ENCODE measurements around the gene SIGLEC11. TPM values are rescaled to one million over a fixed set of nuclear protein-coding genes. Genes with fewer than 3 reads are reported as not detected.
A peak's percentile ranks its signal among the peaks of the same experiment; 100 is the strongest.

The SIGLEC11 gene
- total and polyA plus RNA-seq, 2 of the 13 experiments (the other 11 are each of a cell fraction or from before 2014, with no cell fraction given): not detected

GRCh38 chr19:49954933-49955332, 6.0 kb downstream of the SIGLEC11 start:
- Histone ChIP-seq H2AFZ (ENCODE audit: low read length) (no peak overlapping the region), H3K9me3 (ENCODE audit: low read length) (no peaks in the 10 kb centered on the region), H3K27me3 (ENCODE audit: control insufficient read depth in 1 of 2, insufficient read depth in 2 of 2, low read length in 2 of 2) (peaks cover 0 to 31% of the 10 kb centered on the region in 2 experiments; a peak in 3 of 5 replicates), H3K4me1 (ENCODE audit: insufficient read depth, low read length) (peaks cover 64% of the 10 kb centered on the region), H3K27ac (ENCODE audit: extremely low read length, insufficient read depth, low read length) (no peak overlapping the region), H3K36me3 (replicated peaks in 1 of 2; ENCODE audit: control insufficient read depth in 1 of 2, insufficient read depth in 2 of 2, low read length in 2 of 2) (no peaks in the 10 kb centered on the region), H3K9ac (ENCODE audit: insufficient read depth, low read depth, low read length) (no peak overlapping the region), H3K4me2 (ENCODE audit: low read depth, low read length) (no peak overlapping the region), H4K20me1 (ENCODE audit: insufficient read depth, low read length) (no peaks in the 10 kb centered on the region), H3K79me2 (ENCODE audit: insufficient read depth, low read length) (no peaks in the 10 kb centered on the region), H3K4me3 (replicated peaks in 1 of 3; ENCODE audit: insufficient read depth in 1 of 3, low read depth in 2 of 3, low read length in 3 of 3) (no peak overlapping the region)
- ChIA-PET CTCF (ENCODE audit: low intra/inter-chr PET ratio, low total read pairs) (no interaction called here), POLR2A (interaction anchor here (1.3 to 2.9 kb wide), 2 partner anchors 21 to 26 kb away, joined by 4 to 17 read pairs; partner anchors contain the start of genes ATF5 and NUP62)
- intact Hi-C loops (cut with micrococcal nuclease; ENCODE audit: unreplicated experiment) (no loop called here), in situ Hi-C loops (cut with HindIII; ENCODE audit: extremely low pct_ligation_motif_present, low pct_unique_long_range_greater_than_20kb) (no loop called here)
- no TSS peak for BruUV-seq (replicated peaks)
- no peak for ATAC-seq
- no peak for DNase-seq (ENCODE audit: low spot score)
- peak; percentile 79 for TF ChIP-seq GFI1 (CRISPR knock-in tag; IDR thresholded peaks at IDR 0.05; ENCODE audit: borderline replicate concordance)
- no peak for TF ChIP-seq ZNF766 (CRISPR knock-in tag; IDR thresholded peaks at IDR 0.05; ENCODE audit: borderline replicate concordance)
- TF ChIP-seq ZNF44 (CRISPR knock-in tag; IDR thresholded peaks at IDR 0.05): no peak
- TF ChIP-seq CREB1 (IDR thresholded peaks at IDR 0.05): peak; percentile 17; the same call in 1 of the 2 replicates
- TF ChIP-seq CREB1 (CRISPR knock-in tag; IDR thresholded peaks at IDR 0.05): no peak
- no peak for TF ChIP-seq ARID2 (CRISPR knock-in tag; IDR thresholded peaks at IDR 0.05; ENCODE audit: borderline replicate concordance)
- no peak for TF ChIP-seq FOXA1 (IDR thresholded peaks at IDR 0.05)
- 0 out of 2 replicates have a peak, but pooled peaks have one; percentile 22 for TF ChIP-seq FOXA1 (CRISPR knock-in tag; IDR thresholded peaks at IDR 0.05)
- TF ChIP-seq ZSCAN25 (CRISPR knock-in tag; IDR thresholded peaks at IDR 0.05): no peak
- TF ChIP-seq, protein P1, sequence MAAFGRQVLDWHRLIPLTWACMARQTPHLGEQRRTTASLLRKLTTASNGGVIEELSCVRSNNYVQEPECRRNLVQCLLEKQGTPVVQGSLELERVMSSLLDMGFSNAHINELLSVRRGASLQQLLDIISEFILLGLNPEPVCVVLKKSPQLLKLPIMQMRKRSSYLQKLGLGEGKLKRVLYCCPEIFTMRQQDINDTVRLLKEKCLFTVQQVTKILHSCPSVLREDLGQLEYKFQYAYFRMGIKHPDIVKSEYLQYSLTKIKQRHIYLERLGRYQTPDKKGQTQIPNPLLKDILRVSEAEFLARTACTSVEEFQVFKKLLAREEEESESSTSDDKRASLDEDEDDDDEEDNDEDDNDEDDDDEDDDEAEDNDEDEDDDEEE (CRISPR knock-in tag; IDR thresholded peaks at IDR 0.05): no peak
- no peak for TF ChIP-seq ZNF879 (CRISPR knock-in tag; IDR thresholded peaks at IDR 0.05)
- 47% methylated on average over 11 of the region's 11 CpGs for WGBS (ENCODE audit: low lambda C conversion rate)
- no peak for FAIRE-seq
